ENCODE data around the gene PDE7B. TPM values are rescaled to one million over a fixed set of nuclear protein-coding genes. Genes with fewer than 3 reads are reported as not detected.

Gene PDE7B
- total RNA-seq, 3 donors from 2014 or later = 2.1 to 4.0 (median 2.2) TPM

GRCh38 chr6:135833771-135834170 lies 17.7 kb upstream of the PDE7B start:
- Histone ChIP-seq H3K4me3 (no peak overlapping the region), H3K36me3 (ENCODE audit: low read depth) (no peaks in the 10 kb centered on the region), H3K4me1 (ENCODE audit: low read depth) (no peaks in the 10 kb centered on the region), H3K9me3 (no peaks in the 10 kb centered on the region)
- DNase-seq (no peak), ATAC-seq (no peak)
- intact Hi-C loops (cut with DNase I, micrococcal nuclease) = no loop called here
- TF ChIP-seq CTCF (IDR thresholded peaks at IDR 0.05) = no peak

DNA sequence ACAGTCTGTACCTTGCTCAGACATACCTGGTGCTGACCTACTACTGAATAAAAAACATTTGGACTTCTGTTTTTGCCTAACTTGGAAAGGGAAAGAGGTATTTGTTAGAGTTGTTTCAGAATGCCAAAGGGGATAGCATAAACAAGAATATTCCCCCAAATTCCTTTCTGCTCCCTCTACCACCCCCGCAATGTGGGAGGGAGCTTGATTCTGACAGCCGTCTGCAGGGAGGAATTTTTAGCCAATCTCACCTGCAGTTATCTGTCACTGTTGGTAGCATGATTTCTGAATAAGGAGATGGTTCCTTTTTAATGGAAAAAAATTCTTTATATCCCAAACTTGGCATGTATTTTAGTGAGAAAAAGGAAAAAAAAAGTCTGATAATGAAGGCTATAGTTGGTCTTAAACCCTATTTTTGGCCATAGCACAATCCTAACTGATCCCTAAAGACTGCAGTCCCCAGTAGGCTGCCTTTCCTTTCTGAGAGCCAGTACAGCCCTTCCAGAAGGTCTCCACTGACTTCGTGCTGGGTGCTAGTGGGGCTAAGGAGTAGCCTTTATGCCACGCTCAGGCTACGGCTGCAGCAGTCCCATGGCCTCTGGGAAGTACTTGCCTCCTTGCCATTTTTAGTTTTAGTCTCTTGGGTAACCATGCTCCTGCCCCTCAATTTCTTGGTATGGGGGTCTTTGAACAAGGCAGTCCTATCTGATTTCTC lies 13.6 kb upstream of the PDE7B start:
- intact Hi-C loops (cut with DNase I, micrococcal nuclease) = no loop called here
- H3K36me3 ChIP-seq (ENCODE audit: low read depth) = no peaks in the 10 kb centered on the region
- no peak for TF ChIP-seq CTCF (IDR thresholded peaks at IDR 0.05)
- ATAC-seq (no peak), DNase-seq (no peak)
- H3K9me3 ChIP-seq = no peaks in the 10 kb centered on the region
- no peak overlapping the region for H3K4me3 ChIP-seq
- no peaks in the 10 kb centered on the region for H3K4me1 ChIP-seq (ENCODE audit: low read depth)

DNA sequence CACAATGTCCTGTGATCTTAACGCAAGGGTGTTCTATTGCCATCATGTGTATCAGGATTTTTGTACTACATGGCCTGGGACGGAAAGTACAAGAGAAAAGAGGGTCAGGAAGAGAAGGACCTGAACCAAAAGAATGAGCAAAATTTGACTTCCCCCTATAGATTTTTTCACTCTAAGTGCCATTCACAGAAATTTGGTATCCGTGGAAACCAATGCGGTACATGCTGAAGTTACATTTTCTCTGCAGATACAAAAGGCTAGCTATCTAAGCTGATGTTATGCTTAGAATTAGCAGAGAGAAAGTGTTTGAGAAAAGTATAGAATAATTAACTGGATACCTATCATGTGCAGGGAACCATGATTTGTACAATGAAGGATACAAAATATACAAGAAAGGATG lies 12.4 kb upstream of the PDE7B start:
- no peak for TF ChIP-seq CTCF (IDR thresholded peaks at IDR 0.05)
- Histone ChIP-seq H3K9me3 (no peaks in the 10 kb centered on the region), H3K36me3 (ENCODE audit: low read depth) (no peaks in the 10 kb centered on the region), H3K4me1 (ENCODE audit: low read depth) (no peaks in the 10 kb centered on the region), H3K4me3 (no peak overlapping the region)
- ATAC-seq (no peak), DNase-seq (no peak)
- intact Hi-C loops (cut with DNase I, micrococcal nuclease) = no loop called here

- no peak overlapping the region for H3K4me3 ChIP-seq
- no peaks in the 10 kb centered on the region for H3K4me1 ChIP-seq (ENCODE audit: low read depth)
- no peaks in the 10 kb centered on the region for H3K36me3 ChIP-seq (ENCODE audit: low read depth)
- no peak for DNase-seq
- intact Hi-C loops (cut with DNase I, micrococcal nuclease) = no loop called here
- no peaks in the 10 kb centered on the region for H3K9me3 ChIP-seq
- no peak for ATAC-seq
- no peak for TF ChIP-seq CTCF (IDR thresholded peaks at IDR 0.05)
Measured at GRCh38 chr6:135842618-135843392, 8.7 kb upstream of the PDE7B start.

- no peaks in the 10 kb centered on the region for H3K36me3 ChIP-seq (ENCODE audit: low read depth)
- H3K4me1 ChIP-seq (ENCODE audit: low read depth) = no peaks in the 10 kb centered on the region
- ATAC-seq (no peak), DNase-seq (no peak)
- no peak for TF ChIP-seq CTCF (IDR thresholded peaks at IDR 0.05)
- H3K4me3 ChIP-seq = no peak overlapping the region
- H3K9me3 ChIP-seq = no peaks in the 10 kb centered on the region
- intact Hi-C loops (cut with DNase I, micrococcal nuclease) = no loop called here
Measured at GRCh38 chr6:135850882-135851281, 619 bp upstream of the PDE7B start.

All from mucosa of descending colon (tissue), 3 donors.